HG03521 (cell line): ENCODE data around the gene CEBPZ.
"Not testable (repeated sequence)": the region's sequence is repeated elsewhere in the genome, so short reads cannot be mapped to it uniquely, and the experiment has no call there.

Experiments used
- ATAC-seq: cut with Tn5 transposase; IDR thresholded peaks from one replicate; pipeline ENCODE4 v1.9.1; 2021; ENCODE audit warnings: mild to moderate bottlenecking, moderate library complexity; ENCODE audit not compliant: unreplicated experiment

CEBPZ gene

DNA sequence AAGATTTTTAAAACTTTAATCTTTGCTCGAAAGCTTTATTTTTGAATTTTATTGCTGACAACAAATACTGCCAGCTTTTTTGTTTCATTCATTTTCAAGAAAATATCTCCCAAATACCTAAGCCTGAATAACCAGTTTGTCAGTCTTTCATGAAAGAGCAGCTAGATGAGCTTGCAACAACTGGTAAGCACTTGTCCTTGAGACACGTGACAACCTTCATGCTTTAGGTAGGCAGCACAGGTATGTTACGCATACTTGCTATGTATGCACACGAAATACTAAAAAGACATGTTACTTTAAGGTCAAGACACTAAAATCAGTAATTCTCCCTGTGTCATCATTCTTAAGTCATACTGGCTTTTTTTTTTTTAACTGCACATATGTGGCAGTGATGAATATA is 12.3 kb downstream of the CEBPZ start:
- no peak for ATAC-seq

DNA sequence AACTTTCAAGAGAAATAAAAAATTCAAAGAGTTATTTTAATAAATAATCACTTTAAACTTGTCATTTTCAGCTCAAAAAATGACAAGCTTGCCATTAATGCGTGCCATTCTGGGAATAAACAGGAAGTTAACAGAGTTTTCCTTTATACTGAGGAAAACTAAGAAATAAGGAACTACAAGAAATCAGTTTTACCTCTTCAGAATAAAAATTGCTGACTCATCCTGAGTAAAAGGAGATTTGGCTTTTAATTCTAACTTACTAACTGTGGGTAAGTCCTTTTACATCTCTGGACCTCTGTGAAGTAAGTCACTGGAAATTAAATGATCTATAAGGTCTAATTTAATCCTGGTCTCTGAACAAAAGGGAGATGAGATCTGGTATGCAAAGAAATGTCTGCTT is 16.1 kb downstream of the CEBPZ start:
- ATAC-seq = no peak

DNA sequence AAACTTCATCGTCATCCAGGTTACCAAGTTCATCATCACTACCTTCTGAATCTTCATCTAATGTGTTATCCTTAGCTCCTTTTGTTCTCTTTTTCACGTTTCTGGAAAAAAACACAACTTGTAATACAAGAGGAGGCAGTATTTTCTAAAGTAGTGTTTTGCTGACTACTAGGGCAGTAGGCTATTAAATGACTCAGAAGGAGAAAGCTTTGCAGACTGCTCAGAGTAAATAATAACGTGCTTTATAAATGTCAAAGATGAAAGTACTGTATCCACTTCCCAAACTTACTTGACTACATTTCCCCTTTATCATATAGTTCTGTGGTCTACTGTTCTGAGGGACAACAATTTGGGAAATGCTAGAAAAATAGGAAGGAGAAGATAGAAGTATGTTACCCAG is 19.5 kb downstream of the CEBPZ start:
- ATAC-seq = no peak

DNA sequence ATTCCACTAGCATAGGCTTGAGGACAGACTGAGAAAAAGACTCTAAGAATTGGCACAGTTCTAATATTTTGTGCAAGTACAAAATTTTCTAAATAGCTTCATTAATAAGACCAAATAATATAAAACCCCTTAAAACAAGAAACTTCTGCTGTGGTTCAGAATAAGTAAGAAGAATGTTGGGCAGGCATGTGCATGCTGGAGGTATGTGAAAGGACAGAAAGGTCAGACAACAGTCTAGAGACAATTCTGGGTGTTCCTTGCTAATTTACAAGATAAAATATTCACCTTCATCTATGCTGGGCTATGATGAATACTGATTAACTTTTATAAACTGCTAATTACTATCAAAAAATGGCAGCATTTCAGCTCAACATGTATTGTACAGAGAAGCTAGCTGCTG is 20.2 kb downstream of the CEBPZ start:
- no peak for ATAC-seq

DNA sequence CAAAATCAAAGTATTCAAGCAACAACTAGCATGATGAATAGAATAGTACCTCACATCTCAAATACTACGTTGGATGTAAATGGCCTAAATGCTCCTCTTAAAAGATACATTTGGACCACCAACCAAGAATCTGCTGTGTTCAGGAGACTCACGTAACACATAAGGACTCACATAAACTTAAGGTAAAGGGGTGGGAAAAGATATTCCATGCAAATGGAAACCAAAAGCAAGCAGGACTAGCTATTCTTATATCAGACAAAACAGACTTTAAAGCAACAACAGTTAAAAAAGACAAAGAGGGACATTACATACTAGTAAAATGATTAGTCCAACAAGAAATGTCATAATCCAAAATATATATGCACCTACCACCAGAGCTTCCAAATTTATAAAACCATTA is 24.6 kb downstream of the CEBPZ start:
- not testable (repeated sequence) for ATAC-seq

DNA sequence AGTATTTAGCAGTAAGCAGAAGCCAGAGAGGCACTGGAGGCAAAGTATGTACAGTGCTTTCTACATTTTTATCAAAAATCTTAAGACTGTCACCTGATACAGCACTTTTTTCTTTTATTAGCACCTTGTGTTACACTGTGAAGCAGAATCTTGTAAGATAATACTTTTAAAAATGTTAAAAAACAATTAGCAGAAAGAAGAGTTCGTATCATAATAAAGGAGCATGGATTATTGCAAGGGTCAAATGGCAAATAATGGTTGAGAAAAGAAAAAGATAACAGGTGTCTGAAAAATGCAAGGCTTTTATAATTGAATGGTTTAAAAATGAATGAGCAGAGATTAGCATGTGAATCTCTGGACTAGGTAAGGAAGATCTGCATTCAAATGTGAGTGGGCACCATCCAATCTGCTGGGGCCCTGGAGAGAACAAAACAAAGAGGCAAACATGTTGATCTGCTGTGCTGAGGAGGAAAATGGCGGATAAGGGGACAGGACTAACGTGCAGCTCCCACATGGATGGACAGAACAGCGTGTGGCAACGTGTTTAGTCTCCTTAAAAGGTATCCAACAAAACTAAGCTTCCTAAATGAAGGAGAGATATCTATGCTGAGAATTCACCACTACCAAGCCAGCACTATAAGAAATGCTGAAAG is 25.6 kb downstream of the CEBPZ start:
- ATAC-seq = no peak

DNA sequence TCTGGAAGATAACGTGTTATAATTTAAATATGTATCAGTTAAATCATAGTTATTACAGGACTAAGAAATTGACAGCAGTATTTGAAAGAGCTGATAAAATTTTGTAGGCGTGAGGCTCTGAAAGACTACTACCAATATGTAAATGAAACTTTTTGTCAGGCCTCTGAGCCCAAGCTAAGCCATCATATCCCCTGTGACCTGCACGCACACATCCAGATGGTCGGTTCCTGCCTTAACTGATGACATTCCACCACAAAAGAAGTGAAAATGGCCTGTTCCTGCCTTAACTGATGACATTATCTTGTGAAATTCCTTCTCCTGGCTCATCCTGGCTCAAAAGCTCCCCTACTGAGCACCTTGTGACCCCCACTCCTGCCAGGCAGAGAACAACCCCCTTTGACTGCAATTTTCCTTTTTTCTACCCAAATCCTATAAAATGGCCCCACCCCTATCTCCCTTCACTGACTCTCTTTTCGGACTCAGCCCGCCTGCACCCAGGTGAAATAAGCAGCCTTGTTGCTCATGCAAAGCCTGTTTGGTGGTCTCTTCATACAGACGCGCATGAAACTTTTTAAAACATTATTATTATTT is 26.2 kb downstream of the CEBPZ start:
- not testable (repeated sequence) for ATAC-seq

DNA sequence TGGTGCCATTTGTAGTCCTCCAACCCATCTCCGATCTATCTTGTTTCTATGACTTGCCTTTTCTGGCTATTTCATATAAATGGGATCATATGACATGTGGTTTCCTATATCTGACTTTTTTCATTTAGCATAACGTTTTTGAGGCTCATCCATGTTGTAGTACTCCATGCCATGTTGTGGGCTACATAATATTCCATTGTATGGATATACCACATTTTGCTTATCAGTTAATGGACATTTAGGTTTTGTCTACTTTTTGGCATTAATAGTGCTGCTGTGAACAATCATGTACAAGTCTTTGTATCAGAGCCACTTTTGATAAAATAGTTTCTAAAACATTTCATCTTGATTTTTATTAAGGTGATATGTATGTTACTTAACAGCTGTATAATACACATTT is 27.7 kb downstream of the CEBPZ start:
- ATAC-seq = no peak

DNA sequence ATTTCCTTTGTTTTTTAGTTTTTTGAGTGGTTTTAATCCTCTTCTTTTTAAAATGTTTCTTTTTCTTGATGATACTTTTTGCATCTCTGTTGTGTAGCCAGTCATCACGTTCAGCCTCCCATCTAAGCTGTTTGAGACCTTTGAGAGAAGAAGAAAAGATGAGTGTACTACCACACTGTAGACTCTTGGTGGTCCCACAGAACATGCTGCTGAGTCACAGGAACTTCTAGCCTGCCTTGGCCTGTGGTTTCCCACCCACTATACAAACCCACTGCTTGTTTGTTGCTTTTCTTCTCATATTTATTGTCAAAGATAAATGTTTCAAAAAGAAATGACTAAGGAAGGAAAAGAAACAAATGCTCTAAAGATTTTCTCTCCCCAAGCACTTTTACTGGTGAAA is 29.6 kb downstream of the CEBPZ start:
- ATAC-seq = no peak

DNA sequence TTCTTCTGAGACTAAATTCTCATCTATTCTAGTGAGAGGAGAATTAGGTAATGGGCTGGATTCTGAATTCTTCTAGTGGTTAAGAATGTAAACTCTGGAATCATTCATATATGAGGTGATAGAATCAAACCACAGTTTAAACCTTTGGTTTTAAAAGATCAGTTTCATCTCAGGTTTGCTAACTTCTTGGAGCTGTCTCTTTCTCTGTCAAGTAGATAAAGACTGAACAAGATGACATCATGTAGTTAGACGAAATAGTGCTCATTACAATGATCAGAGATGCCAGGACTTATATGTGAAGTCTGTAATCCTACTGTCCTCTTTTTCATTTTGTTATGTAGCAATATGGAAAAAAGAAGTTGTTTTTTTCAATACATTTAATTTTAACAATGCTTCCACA is 30.2 kb downstream of the CEBPZ start:
- no peak for ATAC-seq

DNA sequence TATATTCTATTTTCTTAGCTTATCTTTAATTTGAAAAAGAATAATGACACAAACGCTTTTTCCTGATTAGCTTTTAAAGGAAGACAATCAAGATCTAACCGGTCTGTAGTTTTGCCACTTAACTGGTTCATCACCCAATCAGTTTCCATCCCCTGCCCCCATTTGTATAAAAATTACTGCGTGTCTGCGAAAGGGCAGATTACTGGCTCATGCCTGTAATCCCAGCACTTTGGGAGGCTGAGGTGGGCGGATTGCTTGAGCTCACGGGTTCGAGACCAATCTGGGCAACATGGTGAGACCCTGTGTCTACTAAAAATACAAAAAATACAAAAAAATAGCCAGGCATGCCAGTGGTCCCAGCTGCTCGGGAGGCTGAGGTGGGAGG is 32.7 kb downstream of the CEBPZ start:
- ATAC-seq = no peak

DNA sequence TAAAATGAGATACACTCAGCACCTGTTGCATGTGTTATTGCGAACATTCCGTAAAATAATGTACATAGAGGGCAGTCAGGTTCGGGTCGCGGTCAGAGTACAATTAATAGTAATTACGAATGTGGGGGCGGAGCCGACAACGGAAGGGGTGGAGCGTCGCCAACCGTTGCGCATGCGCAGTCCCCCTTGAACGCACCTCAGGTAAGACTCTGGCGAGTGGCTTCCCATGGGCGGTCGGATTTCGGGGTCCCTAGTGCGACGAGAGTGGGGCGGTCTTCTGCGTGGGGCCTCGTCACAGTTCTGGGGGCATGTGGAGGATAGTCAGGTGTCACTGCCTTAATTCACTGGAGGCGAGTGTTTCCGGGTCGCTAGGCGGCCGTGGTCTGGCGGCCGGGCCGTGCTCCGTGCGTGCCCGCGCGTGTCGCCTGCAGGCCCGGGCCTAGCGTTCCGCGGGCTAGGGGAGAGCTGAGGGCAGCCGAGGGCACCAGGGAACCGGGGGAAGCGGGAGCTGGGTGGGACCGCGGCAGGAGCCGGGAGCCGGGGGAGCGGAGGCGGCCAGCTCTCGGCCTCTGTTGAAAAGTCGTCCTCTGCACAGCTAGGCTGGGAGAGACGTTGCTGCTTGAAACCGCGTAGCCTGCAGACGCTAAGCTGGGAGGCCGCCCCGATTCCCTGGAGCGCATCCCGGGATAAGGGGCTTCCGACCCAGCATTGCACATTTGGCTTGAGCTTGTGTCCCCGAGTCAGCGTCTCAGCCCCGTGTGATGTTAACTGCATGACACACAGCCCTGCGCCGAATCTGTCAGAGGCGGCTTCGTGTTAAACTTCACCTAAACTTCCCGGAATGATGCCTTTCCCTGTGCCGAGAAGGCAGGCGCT is 34.8 kb downstream of the CEBPZ start, which contains the start of gene CEBPZOS:
TSS of gene CEBPZOS (plus strand) at position 177 of the 876 bp plus-strand sequence. CDS start 3,209 bp downstream, outside the sequence.
- peak; percentile 71 for ATAC-seq

DNA sequence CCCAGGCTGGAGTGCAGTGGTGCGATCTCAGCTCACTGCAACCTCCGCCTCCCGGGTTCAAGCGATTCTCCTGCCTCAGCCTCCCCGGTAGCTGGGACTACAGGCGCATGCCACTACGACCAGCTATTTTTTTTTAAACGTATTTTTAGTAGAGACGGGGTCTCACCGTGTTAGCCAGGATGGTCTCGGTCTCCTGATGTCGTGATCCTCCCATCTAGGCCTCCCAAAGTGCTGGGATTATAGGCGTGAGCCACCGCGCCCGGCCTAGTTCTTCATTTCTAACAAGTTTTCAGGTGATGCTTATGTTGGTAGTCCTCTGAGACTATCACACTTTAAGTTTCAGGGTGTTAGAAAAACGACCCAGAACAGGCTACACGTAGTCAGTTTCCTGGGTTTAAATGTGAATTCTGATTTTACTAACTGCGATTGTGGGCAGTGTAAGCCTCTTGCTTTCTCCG is 35.5 kb downstream of the CEBPZ start:
- not testable (repeated sequence) for ATAC-seq

DNA sequence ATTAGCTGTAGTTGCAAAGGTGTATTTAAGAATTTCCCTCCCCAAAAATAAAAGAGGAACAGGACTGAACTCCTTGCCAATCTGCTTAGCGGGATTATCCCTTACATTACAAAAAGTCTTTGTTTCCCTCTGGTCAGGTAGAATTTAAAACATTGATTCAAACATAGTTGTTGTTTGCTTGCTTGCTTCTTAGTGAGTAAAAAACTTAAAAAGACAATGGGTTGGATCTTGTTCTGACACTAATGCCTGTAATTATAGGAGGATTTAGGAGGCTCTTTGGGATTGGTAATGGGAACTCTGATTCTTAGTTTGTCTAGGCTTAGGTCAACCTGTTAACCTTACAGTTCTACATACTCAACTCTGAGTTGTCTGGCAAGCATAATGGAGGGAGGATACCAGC is 38.8 kb downstream of the CEBPZ start:
- ATAC-seq = no peak

DNA sequence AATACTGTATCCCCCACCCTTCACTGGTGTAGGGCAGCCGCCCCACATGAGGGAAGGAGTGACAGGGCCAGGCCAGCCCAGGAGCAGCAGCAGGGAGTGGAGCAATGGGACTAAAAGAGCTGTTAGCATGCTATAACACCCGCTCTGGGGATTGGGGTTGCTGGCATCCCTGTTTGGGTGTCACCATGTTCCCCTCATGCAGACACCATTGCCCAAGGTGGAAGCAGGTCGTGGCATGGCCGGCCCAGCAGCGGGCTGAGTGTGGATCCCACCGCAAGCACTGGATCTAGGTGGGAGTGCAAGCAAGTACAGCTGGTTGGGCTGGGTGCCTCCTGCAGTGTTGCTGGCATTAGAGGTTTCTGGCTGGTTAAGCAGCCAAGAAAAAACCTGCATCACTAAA is 39.6 kb downstream of the CEBPZ start:
- ATAC-seq = no peak

DNA sequence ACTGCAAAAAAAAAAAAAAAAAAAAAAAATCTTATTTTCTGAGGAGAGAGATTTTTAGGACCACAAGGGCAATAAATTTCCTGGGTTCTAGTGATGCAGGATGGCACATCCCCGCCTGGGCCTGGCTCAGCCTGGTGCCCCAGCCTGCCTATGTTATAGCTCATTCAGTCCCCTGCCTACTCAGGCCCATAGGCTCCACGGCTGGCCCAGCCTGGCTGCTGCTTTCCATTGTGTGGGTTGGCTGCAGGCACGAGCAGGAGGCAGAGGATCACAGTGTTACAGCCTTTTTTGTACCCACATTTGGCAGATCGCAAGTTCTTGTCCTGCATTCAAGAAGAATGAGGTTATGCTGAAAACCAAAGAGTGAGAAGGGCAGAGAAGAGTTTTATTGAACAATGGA is 40.1 kb downstream of the CEBPZ start:
- ATAC-seq = no peak

DNA sequence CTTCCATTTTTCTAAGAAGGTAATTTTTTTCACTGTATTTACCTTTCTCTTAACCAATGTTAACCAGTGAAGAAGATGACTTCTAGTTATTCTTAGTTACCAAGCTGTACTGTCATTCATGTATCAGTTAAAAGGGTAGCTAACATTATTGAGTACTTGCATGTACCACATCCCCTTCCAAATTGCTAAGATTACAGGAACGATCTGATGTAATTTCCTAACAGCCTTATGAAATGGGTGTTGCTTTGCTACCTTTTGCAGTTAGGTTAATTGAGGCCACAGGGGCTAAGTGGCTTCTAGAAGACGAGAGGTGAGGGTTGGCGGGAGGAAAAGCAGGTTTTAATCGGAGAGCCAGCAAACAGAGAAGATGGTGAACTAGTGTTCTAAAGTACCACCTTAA is 41.1 kb downstream of the CEBPZ start:
- no peak for ATAC-seq

DNA sequence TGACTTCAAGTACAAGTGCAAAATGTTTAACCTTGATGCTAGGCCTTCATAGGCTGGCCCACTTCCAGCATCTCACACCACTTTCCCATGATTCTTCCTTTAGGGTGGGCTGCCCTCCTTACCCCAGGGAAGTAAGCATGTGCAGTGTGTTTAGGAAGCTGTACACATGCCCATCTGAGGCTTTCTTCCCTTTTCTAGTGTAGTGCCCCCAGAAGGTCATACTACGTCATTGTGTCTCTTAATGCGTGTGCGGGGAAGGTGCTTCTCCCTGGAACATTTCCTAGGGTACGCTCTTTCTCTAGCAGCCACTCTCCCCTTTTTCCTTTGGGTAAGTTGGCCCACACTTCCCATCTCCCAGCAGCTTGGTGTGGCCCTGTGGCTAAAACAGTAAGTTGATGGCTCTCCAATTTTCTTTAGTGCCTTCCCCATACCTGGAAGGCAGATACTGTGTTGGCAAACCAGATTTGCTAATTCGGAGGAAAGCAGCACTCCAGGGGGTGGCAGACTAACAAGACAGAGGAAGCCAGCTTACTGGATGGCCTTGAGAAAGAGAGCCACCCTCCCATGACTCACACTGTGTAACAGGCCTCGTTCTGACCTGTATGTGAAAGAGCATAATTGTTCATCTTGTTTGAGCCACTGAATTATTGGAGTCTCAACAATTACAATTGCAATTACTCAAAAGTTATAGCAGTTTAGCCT is 41.8 kb downstream of the CEBPZ start:
- ATAC-seq = no peak

DNA sequence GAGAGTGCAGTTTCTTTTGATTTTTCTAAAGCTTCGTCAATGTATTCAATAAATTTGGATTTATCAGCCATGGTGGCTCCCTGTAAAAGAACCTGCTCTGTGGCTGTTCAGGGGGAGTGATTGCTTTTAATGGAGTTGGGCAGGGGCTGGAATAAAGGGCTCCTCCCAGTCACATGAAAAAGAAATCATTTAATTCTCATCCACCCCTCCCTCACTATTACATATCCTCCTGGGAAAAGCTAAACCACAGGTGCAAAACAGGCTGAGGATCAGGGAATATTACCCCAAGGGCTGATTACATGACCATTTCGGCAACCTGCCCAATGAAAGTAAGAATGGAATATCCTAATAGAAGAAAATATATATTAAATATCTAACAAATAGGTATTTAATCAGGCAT is 42.8 kb downstream of the CEBPZ start, which contains the start of gene SULT6B1:
TSS of gene SULT6B1 (minus strand) at position 101 of the 400 bp plus-strand sequence. CDS start at position 71, 30 bp downstream.
- ATAC-seq = no peak

DNA sequence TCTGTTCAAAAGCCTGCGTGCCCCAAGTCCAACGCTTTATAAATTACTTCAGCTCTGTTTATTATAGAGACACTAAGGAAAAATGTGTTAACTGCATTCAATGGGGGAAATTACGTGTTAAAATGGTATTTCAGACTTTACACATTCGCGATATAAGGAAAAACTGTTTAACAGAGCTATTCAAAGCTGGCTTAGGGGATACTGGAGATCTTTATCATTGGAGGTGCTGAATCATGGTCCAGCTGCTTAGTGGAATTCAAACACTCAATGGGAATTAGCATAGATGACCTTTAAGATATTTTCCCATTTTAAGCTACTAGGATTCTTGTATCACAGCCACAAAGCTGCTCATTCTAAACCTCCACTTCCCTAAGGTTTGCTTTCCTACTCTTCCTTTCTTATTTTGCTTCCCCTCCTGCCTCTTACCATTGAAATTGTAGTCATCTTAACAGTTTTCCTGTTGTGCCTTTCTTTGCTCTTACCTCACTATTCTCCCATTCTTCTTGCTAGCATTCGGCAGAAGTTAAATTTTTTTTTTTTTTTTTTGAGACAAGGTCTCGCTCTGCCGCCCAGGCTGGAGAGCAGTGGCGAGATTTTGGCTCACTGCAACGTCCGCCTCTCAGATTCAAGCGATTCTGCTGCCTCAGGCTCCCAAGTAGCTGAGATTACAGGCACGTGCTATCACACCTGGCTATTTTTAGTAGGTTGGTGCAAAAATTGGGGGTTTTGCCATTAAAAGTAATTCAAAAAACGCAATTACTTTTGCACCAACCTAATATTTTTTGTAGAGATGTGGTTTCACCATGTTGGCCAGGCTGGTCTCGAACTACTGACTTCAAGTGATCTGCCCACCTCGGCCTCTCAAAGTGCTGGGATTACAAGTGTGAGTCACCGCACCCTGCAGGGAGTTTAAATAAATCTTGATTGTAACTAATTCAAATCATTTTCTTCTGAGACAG is 49.4 kb downstream of the CEBPZ start:
- ATAC-seq = no peak
